Heart left ventricle (tissue), 16 donors: ENCODE data around the gene CDC25B. TPM values are rescaled to one million over a fixed set of nuclear protein-coding genes. Genes with fewer than 3 reads are reported as not detected.

Experiments used
- ATAC-seq, 4 donors: fragments of 200-7000 bp; cut with Tn5 transposase; one replicate each; pipeline ENCODE4 v1.9.1; 2020 to 2022; ENCODE audit warnings: moderate library complexity in 4 of 4, mild to moderate bottlenecking in 3 of 4, moderate number of reproducible peaks in 1 of 4
- DNase-seq, 5 donors: peaks; one replicate each; pipeline ENCODE4 v3.0.0-alpha.2; 2020
- H3K27ac ChIP-seq, 12 donors: fragments of 200-600 bp; sonication (generic) in 4 of 12; one replicate each; pipeline versions ENCODE4 v1.5.0 to v1.8.0; 2016 to 2022; ENCODE audit warnings: mild to moderate bottlenecking in 2 of 12
- H3K27me3 ChIP-seq, 9 donors: fragments of 200-600 bp; sonication (generic) in 2 of 9; one replicate each; pipeline versions ENCODE4 v1.5.1 to v1.8.0; 2016 to 2022; ENCODE audit warnings: mild to moderate bottlenecking in 3 of 9
- H3K36me3 ChIP-seq, 9 donors: fragments of 200-600 bp; sonication (generic) in 2 of 9; one replicate each; pipeline versions ENCODE4 v1.5.0 to v1.8.0; 2018 to 2022; ENCODE audit warnings: mild to moderate bottlenecking in 2 of 9
- H3K4me1 ChIP-seq, 12 donors: fragments of 200-600 bp; sonication (generic) in 4 of 12; one replicate each; pipeline versions ENCODE4 v1.5.0 to v1.8.0; 2016 to 2022; ENCODE audit warnings: mild to moderate bottlenecking in 3 of 12
- H3K4me3 ChIP-seq, 12 donors: fragments of 200-600 bp; sonication (generic) in 4 of 12; one replicate each; pipeline versions ENCODE4 v1.5.0 to v1.8.0; 2017 to 2022; ENCODE audit warnings: mild to moderate bottlenecking in 9 of 12, moderate library complexity in 4 of 12
- H3K9me3 ChIP-seq, 12 donors: fragments of 200-600 bp; sonication (generic) in 4 of 12; one replicate each; pipeline versions ENCODE4 v1.5.0 to v1.8.0; 2016 to 2022; ENCODE audit warnings: mild to moderate bottlenecking in 1 of 12
- CTCF ChIP-seq, 12 donors: fragments of 200-600 bp; sonication (generic) in 4 of 12; IDR thresholded peaks; one replicate each; pipeline versions ENCODE4 v1.5.0 to v1.8.0; 2018 to 2022; ENCODE audit warnings: antibody characterized with exemption in 12 of 12, mild to moderate bottlenecking in 5 of 12
- POLR2A ChIP-seq, 2 donors: fragments of 450-650 bp; IDR thresholded peaks; one replicate each; pipeline ENCODE4 v1.6.1; 2017; ENCODE audit warnings: antibody characterized with exemption in 2 of 2, mild to moderate bottlenecking in 2 of 2, moderate library complexity in 2 of 2
- WGBS, 4 donors: extraction: QIAGEN DNeasy Blood & Tissue Kit in 2 of 4; methylation state at CpG; one replicate each; pipeline versions ENCODE4 v1.1.5 to v1.1.7; 2013 to 2018; 5-methylcytosine and 5-hydroxymethylcytosine counted together
- intact Hi-C, 10 donors: fragments of 100-400 bp; cut with DNase I; formaldehyde crosslinking; loops; one replicate each; pipeline versions ENCODE4 v1.11.1 to v1.14.2; 2022
- polyA plus RNA-seq, 2 donors: library from polyadenylated mRNA; stranded (reverse); fragments of 200-250 nt; gene quantifications; one replicate each; pipeline ENCODE4 v1.2.3, GENCODE V29; 2013
- total RNA-seq, 9 donors: library from RNA; depleted of rRNA in 2 of 9; stranded (reverse); fragments of >200 nt in 2 of 9; fragmentation: NEBNext Ultra II Directional in 3 of 9; extraction: Animal tissue kit (Norgen Biotek cat#: 25700) in 3 of 9; gene quantifications; one replicate each; pipeline versions ENCODE4 v1.1.0 to v1.2.4, GENCODE V29; 2016 to 2023
- donor health status: ischemic (EF 13 %, LVEDD 7.1; RV severe dilation, severe dysfunction).
- donor health status: healthy with polysubstance abuse.
- donor health status: DM: no; HTN: yes; CAD: no.
- donor health status: DM: no; HTN: no; CAD: no.
- donor health status: ischemic (EF 25% LVEDD 6.9; RV normal size, moderate dysfunction).
- donor health status: ischemic (EF 25% LVEDD 5.7; RV mildly dilated, moderate dysfunction).
- donor health status: healthy.
- donor health status: DM: yes; HTN: yes; CAD: no.
- donor health status: ischemic (EF 35%, LVEDD 5.7; RV mildly dilated, moderate dysfunction).
- donor health status: nonischemic (EF 11% LVEDD 7.7; RV severe dilation, severe dysfunction).
- donor health status: DM: yes; HTN: yes; CAD: no.
- donor health status: PGD.
- donor health status: ischemic (EF 29% LVEDD 5.4; RV normal size, mild dysfunction).
- donor health status: nonischemic (EF 23%, LVEDD 6.1; RV moderate dilation, normal function).

The CDC25B gene
- total and polyA plus RNA-seq, 11 donors = 4.0 to 30.4 (median 8.6) TPM

- H3K9me3 ChIP-seq = no peaks in the 10 kb centered on the region
- no peak for TF ChIP-seq CTCF (IDR thresholded peaks at IDR 0.05)
- no peak for TF ChIP-seq POLR2A (IDR thresholded peaks at IDR 0.05)
- ATAC-seq (peak in 1 of 4 donors; percentile 1), DNase-seq (peak in 1 of 5 donors; percentile 34)
- peak overlapping the region in 11 of 12 donors; percentile 68 to 94 (median 78) for H3K4me3 ChIP-seq
- intact Hi-C loops = no loop called here
- peaks cover 0 to 33% (median 10%) of the 10 kb centered on the region in 9 donors for H3K36me3 ChIP-seq
- H3K27me3 ChIP-seq = no peaks in the 10 kb centered on the region
- 14 to 27% (median 19%) methylated on average over 17 to 33 of the region's 33 CpGs for WGBS, 4 donors
- peaks cover 0 to 45% (median 14%) of the 10 kb centered on the region in 12 donors for H3K4me1 ChIP-seq
- H3K27ac ChIP-seq = peak overlapping the region in 6 of 12 donors; percentile 34 to 97 (median 92)
Measured at GRCh38 chr20:3796477-3797225, 541 bp downstream of the CDC25B start.

GRCh38 chr20:3797226-3797545 lies 1.1 kb downstream of the CDC25B start:
- Histone ChIP-seq H3K4me1 (peaks cover 0 to 47% (median 14%) of the 10 kb centered on the region in 12 donors), H3K36me3 (peaks cover 0 to 39% (median 15%) of the 10 kb centered on the region in 9 donors), H3K27ac (peak overlapping the region in 2 of 12 donors; percentile 81 to 96), H3K9me3 (no peaks in the 10 kb centered on the region), H3K27me3 (no peaks in the 10 kb centered on the region), H3K4me3 (peak overlapping the region in 8 of 12 donors; percentile 68 to 94 (median 78))
- DNase-seq = peak in 1 of 5 donors; percentile 18
- no peak for TF ChIP-seq POLR2A (IDR thresholded peaks at IDR 0.05)
- TF ChIP-seq CTCF (IDR thresholded peaks at IDR 0.05) = no peak
- 92 to 98% (median 94%) methylated on average over 5 of the region's 5 CpGs for WGBS, 4 donors
- intact Hi-C loops = no loop called here
- no peak for ATAC-seq

GRCh38 chr20:3797592-3798372 lies 1.7 kb downstream of the CDC25B start:
- H3K27ac ChIP-seq = peak overlapping the region in 2 of 12 donors; percentile 42 to 81
- no peak for ATAC-seq
- DNase-seq = peak in 1 of 5 donors; percentile 23

More at GRCh38 chr20:3797592-3798372, 1.7 kb downstream of the CDC25B start:
- peak overlapping the region in 4 of 12 donors; percentile 83 to 94 (median 88) for H3K4me3 ChIP-seq
- WGBS, 4 donors = 78 to 85% (median 81%) methylated on average over 19 of the region's 19 CpGs
- H3K4me1 ChIP-seq = peaks cover 0 to 51% (median 14%) of the 10 kb centered on the region in 12 donors
- H3K36me3 ChIP-seq = peaks cover 0 to 44% (median 21%) of the 10 kb centered on the region in 9 donors
- intact Hi-C loops = no loop called here
- no peaks in the 10 kb centered on the region for H3K9me3 ChIP-seq
- TF ChIP-seq CTCF (IDR thresholded peaks at IDR 0.05) = no peak
- no peak for TF ChIP-seq POLR2A (IDR thresholded peaks at IDR 0.05)
- no peaks in the 10 kb centered on the region for H3K27me3 ChIP-seq
